ENCODE data around the gene RSPH9.
A peak's percentile ranks its signal among the peaks of the same experiment; 100 is the strongest.

Gene RSPH9

GRCh38 chr6:43639984-43640800, 4.6 kb upstream of the RSPH9 start:
- Histone ChIP-seq H3K79me1 (replicated peaks; ENCODE audit: low read length, poor library complexity, severe bottlenecking) (peaks cover 20% of the 10 kb centered on the region), H2BK5ac (ENCODE audit: low read depth, low read length, poor library complexity, severe bottlenecking) (no peak overlapping the region), H2BK120ac (ENCODE audit: low read depth, low read length) (no peak overlapping the region), H2AFZ (ENCODE audit: low read depth, low read length) (no peak overlapping the region), H3K14ac (ENCODE audit: low read length in 2 of 2) (no peak overlapping the region), H3K4me3 (ENCODE audit: insufficient read depth in 1 of 2, low read depth in 1 of 2, low read length in 2 of 2) (no peak overlapping the region), H3K36me3 (ENCODE audit: control insufficient read depth in 1 of 2, insufficient read depth in 2 of 2, low read depth in 1 of 2, low read length in 2 of 2) (peaks cover 39 to 50% of the 10 kb centered on the region in 2 experiments), H3K4me2 (ENCODE audit: low read length, poor library complexity, severe bottlenecking) (no peak overlapping the region), H3K4ac (ENCODE audit: low read depth in 1 of 2, low read length in 2 of 2) (no peak overlapping the region), H2BK12ac (ENCODE audit: low read length in 2 of 2) (no peak overlapping the region), H3K9ac (ENCODE audit: low read length) (no peak overlapping the region), H3K4me1 (ENCODE audit: control insufficient read depth, insufficient read depth, low read depth, low read length) (peaks cover 18% of the 10 kb centered on the region), H2BK15ac (ENCODE audit: low read depth, poor library complexity, severe bottlenecking) (no peak overlapping the region), H3K9me3 (ENCODE audit: control insufficient read depth, low read length) (no peaks in the 10 kb centered on the region), H3K27ac (ENCODE audit: low read length, poor library complexity, severe bottlenecking) (no peak overlapping the region), H4K8ac (ENCODE audit: low read length) (no peak overlapping the region), H3K27me3 (ENCODE audit: control insufficient read depth in 1 of 2, insufficient read depth in 1 of 2, low read length in 2 of 2) (no peaks in the 10 kb centered on the region), H2AK5ac (ENCODE audit: low read length, severe bottlenecking) (no peak overlapping the region), H3K23ac (ENCODE audit: low read length in 2 of 2) (no peak overlapping the region), H3K18ac (ENCODE audit: low read depth in 1 of 2, low read length in 2 of 2) (no peak overlapping the region), H4K91ac (ENCODE audit: low read length) (no peak overlapping the region)
- no peak for DNase-seq
- 97% methylated on average over 21 of the region's 21 CpGs for WGBS

- 13% methylated on average over 6 of the region's 9 CpGs for WGBS
- H2AFZ ChIP-seq (ENCODE audit: low read depth, low read length) = no peak overlapping the region
- no peaks in the 10 kb centered on the region for H3K9me3 ChIP-seq (ENCODE audit: control insufficient read depth, low read length)
- H3K4me2 ChIP-seq (ENCODE audit: low read length, poor library complexity, severe bottlenecking) = peak overlapping the region; percentile 56
- no peak overlapping the region for H3K23ac ChIP-seq (ENCODE audit: low read length in 2 of 2)
- H3K18ac ChIP-seq (ENCODE audit: low read depth in 1 of 2, low read length in 2 of 2) = no peak overlapping the region
- peaks cover 8% of the 10 kb centered on the region for H3K4me1 ChIP-seq (ENCODE audit: control insufficient read depth, insufficient read depth, low read depth, low read length)
- H4K8ac ChIP-seq (ENCODE audit: low read length) = no peak overlapping the region
- DNase-seq = no peak
- H2BK12ac ChIP-seq (ENCODE audit: low read length in 2 of 2) = no peak overlapping the region
- no peak overlapping the region for H3K4ac ChIP-seq (ENCODE audit: low read depth in 1 of 2, low read length in 2 of 2)
- H3K14ac ChIP-seq (ENCODE audit: low read length in 2 of 2) = no peak overlapping the region
- no peak overlapping the region for H2BK15ac ChIP-seq (ENCODE audit: low read depth, poor library complexity, severe bottlenecking)
- no peak overlapping the region for H3K27ac ChIP-seq (ENCODE audit: low read length, poor library complexity, severe bottlenecking)
- H3K4me3 ChIP-seq (ENCODE audit: insufficient read depth in 1 of 2, low read depth in 1 of 2, low read length in 2 of 2) = peak overlapping the region in 1 of 2 experiments; percentile 78
- H4K91ac ChIP-seq (ENCODE audit: low read length) = no peak overlapping the region
- H3K27me3 ChIP-seq (ENCODE audit: control insufficient read depth in 1 of 2, insufficient read depth in 1 of 2, low read length in 2 of 2) = no peaks in the 10 kb centered on the region
- H2BK120ac ChIP-seq (ENCODE audit: low read depth, low read length) = no peak overlapping the region
- no peak overlapping the region for H2AK5ac ChIP-seq (ENCODE audit: low read length, severe bottlenecking)
- H3K79me1 ChIP-seq (replicated peaks; ENCODE audit: low read length, poor library complexity, severe bottlenecking) = peaks cover 7% of the 10 kb centered on the region
- peaks cover 18 to 21% of the 10 kb centered on the region in 2 experiments for H3K36me3 ChIP-seq (ENCODE audit: control insufficient read depth in 1 of 2, insufficient read depth in 2 of 2, low read depth in 1 of 2, low read length in 2 of 2)
- peak overlapping the region; percentile 64 for H3K9ac ChIP-seq (ENCODE audit: low read length)
- H2BK5ac ChIP-seq (ENCODE audit: low read depth, low read length, poor library complexity, severe bottlenecking) = no peak overlapping the region
Observed at GRCh38 chr6:43645613-43645964, 753 bp downstream of the RSPH9 start.

GRCh38 chr6:43647613-43648012, 2.8 kb downstream of the RSPH9 start:
- Histone ChIP-seq H3K4me2 (ENCODE audit: low read length, poor library complexity, severe bottlenecking) (no peak overlapping the region), H3K4ac (ENCODE audit: low read depth in 1 of 2, low read length in 2 of 2) (no peak overlapping the region), H3K36me3 (ENCODE audit: control insufficient read depth in 1 of 2, insufficient read depth in 2 of 2, low read depth in 1 of 2, low read length in 2 of 2) (peaks cover 2 to 5% of the 10 kb centered on the region in 2 experiments), H3K27me3 (ENCODE audit: control insufficient read depth in 1 of 2, insufficient read depth in 1 of 2, low read length in 2 of 2) (no peaks in the 10 kb centered on the region), H3K79me1 (replicated peaks; ENCODE audit: low read length, poor library complexity, severe bottlenecking) (no peaks in the 10 kb centered on the region), H4K91ac (ENCODE audit: low read length) (no peak overlapping the region), H3K9ac (ENCODE audit: low read length) (no peak overlapping the region), H4K8ac (ENCODE audit: low read length) (no peak overlapping the region), H3K4me1 (ENCODE audit: control insufficient read depth, insufficient read depth, low read depth, low read length) (peaks cover 8% of the 10 kb centered on the region), H3K4me3 (ENCODE audit: insufficient read depth in 1 of 2, low read depth in 1 of 2, low read length in 2 of 2) (no peak overlapping the region), H2BK15ac (ENCODE audit: low read depth, poor library complexity, severe bottlenecking) (no peak overlapping the region), H2AK5ac (ENCODE audit: low read length, severe bottlenecking) (no peak overlapping the region), H3K18ac (ENCODE audit: low read depth in 1 of 2, low read length in 2 of 2) (no peak overlapping the region), H2BK12ac (ENCODE audit: low read length in 2 of 2) (no peak overlapping the region), H2BK5ac (ENCODE audit: low read depth, low read length, poor library complexity, severe bottlenecking) (no peak overlapping the region), H2BK120ac (ENCODE audit: low read depth, low read length) (no peak overlapping the region), H3K14ac (ENCODE audit: low read length in 2 of 2) (no peak overlapping the region), H3K23ac (ENCODE audit: low read length in 2 of 2) (no peak overlapping the region), H2AFZ (ENCODE audit: low read depth, low read length) (no peak overlapping the region), H3K27ac (ENCODE audit: low read length, poor library complexity, severe bottlenecking) (no peak overlapping the region), H3K9me3 (ENCODE audit: control insufficient read depth, low read length) (no peaks in the 10 kb centered on the region)
- DNase-seq = no peak
- 94% methylated on average over 2 of the region's 3 CpGs for WGBS

- Histone ChIP-seq H3K27me3 (ENCODE audit: control insufficient read depth in 1 of 2, insufficient read depth in 1 of 2, low read length in 2 of 2) (no peaks in the 10 kb centered on the region), H2AFZ (ENCODE audit: low read depth, low read length) (no peak overlapping the region), H3K4ac (ENCODE audit: low read depth in 1 of 2, low read length in 2 of 2) (no peak overlapping the region), H3K4me1 (ENCODE audit: control insufficient read depth, insufficient read depth, low read depth, low read length) (peaks cover 8% of the 10 kb centered on the region), H2BK12ac (ENCODE audit: low read length in 2 of 2) (no peak overlapping the region), H3K23ac (ENCODE audit: low read length in 2 of 2) (no peak overlapping the region), H2BK120ac (ENCODE audit: low read depth, low read length) (no peak overlapping the region), H3K4me2 (ENCODE audit: low read length, poor library complexity, severe bottlenecking) (no peak overlapping the region), H2AK5ac (ENCODE audit: low read length, severe bottlenecking) (no peak overlapping the region), H3K18ac (ENCODE audit: low read depth in 1 of 2, low read length in 2 of 2) (no peak overlapping the region), H3K9me3 (ENCODE audit: control insufficient read depth, low read length) (no peaks in the 10 kb centered on the region), H2BK5ac (ENCODE audit: low read depth, low read length, poor library complexity, severe bottlenecking) (no peak overlapping the region), H3K27ac (ENCODE audit: low read length, poor library complexity, severe bottlenecking) (no peak overlapping the region), H2BK15ac (ENCODE audit: low read depth, poor library complexity, severe bottlenecking) (no peak overlapping the region), H3K4me3 (ENCODE audit: insufficient read depth in 1 of 2, low read depth in 1 of 2, low read length in 2 of 2) (no peak overlapping the region), H4K91ac (ENCODE audit: low read length) (no peak overlapping the region), H3K9ac (ENCODE audit: low read length) (no peak overlapping the region), H4K8ac (ENCODE audit: low read length) (no peak overlapping the region), H3K14ac (ENCODE audit: low read length in 2 of 2) (no peak overlapping the region), H3K79me1 (replicated peaks; ENCODE audit: low read length, poor library complexity, severe bottlenecking) (no peaks in the 10 kb centered on the region), H3K36me3 (ENCODE audit: control insufficient read depth in 1 of 2, insufficient read depth in 2 of 2, low read depth in 1 of 2, low read length in 2 of 2) (peaks cover 0 to 5% of the 10 kb centered on the region in 2 experiments)
- 96% methylated on average over 2 of the region's 2 CpGs for WGBS
- no peak for DNase-seq
Observed at GRCh38 chr6:43648248-43648647, 3.4 kb downstream of the RSPH9 start.

Data from mesenchymal stem cell (in vitro differentiated cells and primary cell).